AG10803 (cell line): ENCODE results near the gene ZNF701.
"Not testable (repeated sequence)": the region's sequence is repeated elsewhere in the genome, so short reads cannot be mapped to it uniquely, and the experiment has no call there.

Experiments used
- DNase-seq: peaks from one replicate; pipeline ENCODE4 v3.0.0; 2010; ENCODE audit warnings: low read depth
- H3K4me3 ChIP-seq: 2 replicates; pipeline ENCODE4 v1.5.1; 2011; ENCODE audit warnings: mild to moderate bottlenecking, low read length, control low read depth
- CTCF ChIP-seq: conservative IDR thresholded peaks from 2 replicates; pipeline ENCODE4 v1.5.1; 2011; ENCODE audit warnings: mild to moderate bottlenecking, low read length, control low read depth, inconsistent platforms

Gene ZNF701

GRCh38 chr19:52584736-52585440 lies 14.8 kb downstream of the ZNF701 start:
- TF ChIP-seq CTCF = no peak
- no peak overlapping the region for H3K4me3 ChIP-seq
- no peak for DNase-seq

GRCh38 chr19:52585604-52586003 lies 15.5 kb downstream of the ZNF701 start:
- DNase-seq = no peak
- no peak overlapping the region for H3K4me3 ChIP-seq
- no peak for TF ChIP-seq CTCF

GRCh38 chr19:52590728-52591127 lies 20.6 kb downstream of the ZNF701 start:
- DNase-seq = no peak
- H3K4me3 ChIP-seq = no peak overlapping the region
- TF ChIP-seq CTCF = no peak

GRCh38 chr19:52592301-52592700 lies 22.2 kb downstream of the ZNF701 start:
- TF ChIP-seq CTCF = no peak

GRCh38 chr19:52593441-52593840 lies 23.4 kb downstream of the ZNF701 start:
- not testable (repeated sequence) for H3K4me3 ChIP-seq, DNase-seq

More at GRCh38 chr19:52592301-52592700, 22.2 kb downstream of the ZNF701 start:
- no peak for DNase-seq
- no peak overlapping the region for H3K4me3 ChIP-seq

- H3K4me3 ChIP-seq = no peak overlapping the region
- TF ChIP-seq CTCF = no peak
- no peak for DNase-seq
Measured at GRCh38 chr19:52599241-52599640, 29.2 kb downstream of the ZNF701 start.

- H3K4me3 ChIP-seq = peak overlapping the region; percentile 73
- DNase-seq = no peak
- no peak for TF ChIP-seq CTCF
Measured at GRCh38 chr19:52600639-52601024, 30.5 kb downstream of the ZNF701 start.
